ENCODE measurements around the gene IRF9.

The IRF9 gene

DNA sequence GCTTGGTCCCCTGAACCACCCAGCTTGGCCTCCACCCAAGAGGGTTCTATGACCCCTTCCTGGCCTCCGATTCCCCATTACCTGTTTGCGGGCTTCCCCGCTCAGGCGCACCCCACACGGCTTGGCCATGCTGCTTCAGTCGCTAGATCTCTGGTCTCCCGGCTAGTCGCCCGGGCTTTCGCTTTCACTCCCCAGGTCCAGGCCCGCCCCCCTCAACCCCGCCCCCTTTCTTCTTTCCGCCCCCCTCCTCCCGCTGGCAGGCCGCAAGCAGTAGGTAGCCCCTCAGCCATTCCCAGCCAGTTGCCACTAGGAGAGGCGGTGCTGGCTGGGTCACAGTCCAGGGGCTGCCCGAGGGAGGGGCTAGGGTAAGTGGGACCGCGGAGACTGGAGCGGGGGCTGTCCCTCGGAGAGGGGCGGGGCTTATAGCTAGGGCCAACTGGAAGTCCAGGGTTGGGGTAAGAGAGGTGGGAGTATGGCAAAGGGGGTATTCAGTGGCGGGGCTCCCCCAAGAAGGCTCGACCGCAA is 14.6 kb upstream of the IRF9 start, which contains the start of gene PSME2:
Gene PSME2 (minus strand): TSS at position 158 of the 525 bp plus-strand sequence. CDS start 29 bp downstream, at position 129.
- Histone ChIP-seq H3K4me1 (ENCODE audit: control insufficient read depth, insufficient read depth, low read length) (peaks cover 8% of the 10 kb centered on the region), H3K9me3 (ENCODE audit: control insufficient read depth, insufficient read depth, low read depth, low read length) (no peaks in the 10 kb centered on the region), H3K27ac (ENCODE audit: extremely low read depth, low read depth, low read length) (peak within 1 kb of the TSS; percentile 81; the same call in 1 of the 2 replicates), H3K4me3 (ENCODE audit: low read depth, low read length) (peak within 1 kb of the TSS; percentile 91), H3K36me3 (ENCODE audit: control insufficient read depth in 2 of 2, insufficient read depth in 1 of 2, low read length in 2 of 2) (peaks cover 12 to 53% of the 10 kb centered on the region in 2 experiments)
- ChIA-PET CTCF (interaction anchor here (0.5 to 3.7 kb wide), 8 partner anchors 9 to 65 kb away, joined by 3 to 34 read pairs (median 4); partner anchors contain the start of gene IRF9), POLR2A (interaction anchor here (0.6 to 3.8 kb wide), 19 partner anchors 10 to 125 kb away, joined by 3 to 79 read pairs (median 7); partner anchors contain the start of genes CHMP4A, DCAF11, IPO4 and IRF9)
- TF ChIP-seq ZNF184 (tag by site-specific recombination; IDR thresholded peaks at IDR 0.05) (no peak), ZNF341 (tag by site-specific recombination; IDR thresholded peaks at IDR 0.05; ENCODE audit: low read depth) (peak; percentile 98), ZNF600 (tag by site-specific recombination; IDR thresholded peaks at IDR 0.05) (no peak), SP3 (tag by site-specific recombination; IDR thresholded peaks at IDR 0.05) (no peak; the same call in 1 of the 2 replicates), KLF7 (tag by site-specific recombination; IDR thresholded peaks at IDR 0.05; ENCODE audit: borderline replicate concordance) (no peak), GLIS1 (tag by site-specific recombination; IDR thresholded peaks at IDR 0.05) (peak; percentile 63), ZNF311 (tag by site-specific recombination; IDR thresholded peaks at IDR 0.05; ENCODE audit: borderline replicate concordance) (no peak), HIC1 (tag by site-specific recombination; IDR thresholded peaks at IDR 0.05) (peak; percentile 76), ZIC2 (tag by site-specific recombination; IDR thresholded peaks at IDR 0.05) (peak; percentile 29; the same call in 1 of the 2 replicates), ZBTB26 (tag by site-specific recombination; optimal IDR thresholded peaks at IDR 0.05) (peak; percentile 38), ZNF571 (tag by site-specific recombination; IDR thresholded peaks at IDR 0.05) (no peak), ZNF2 (tag by site-specific recombination; IDR thresholded peaks at IDR 0.05) (0 out of 2 replicates have a peak, but pooled peaks have one; percentile 22), ZBTB17 (tag by site-specific recombination; IDR thresholded peaks at IDR 0.05) (peak; percentile 52), ZFP69B (tag by site-specific recombination; IDR thresholded peaks at IDR 0.05) (peak; percentile 41; the same call in 1 of the 2 replicates), EGR2 (tag by site-specific recombination; IDR thresholded peaks at IDR 0.05; ENCODE audit: low read depth) (0 out of 2 replicates have a peak, but pooled peaks have one; percentile 29), ZNF707 (tag by site-specific recombination; IDR thresholded peaks at IDR 0.05) (no peak), ZNF654 (tag by site-specific recombination; IDR thresholded peaks at IDR 0.05; ENCODE audit: low read depth) (no peak), ZNF792 (tag by site-specific recombination; IDR thresholded peaks at IDR 0.05) (no peak), ZBTB8A (tag by site-specific recombination; IDR thresholded peaks at IDR 0.05) (peak; percentile 24; the same call in 1 of the 2 replicates), ZNF350 (tag by site-specific recombination; IDR thresholded peaks at IDR 0.05) (no peak), ZFP37 (tag by site-specific recombination; IDR thresholded peaks at IDR 0.05) (no peak), IKZF3 (tag by site-specific recombination; IDR thresholded peaks at IDR 0.05) (0 out of 2 replicates have a peak, but pooled peaks have one; percentile 14)
- TF ChIP-seq, protein P1, sequence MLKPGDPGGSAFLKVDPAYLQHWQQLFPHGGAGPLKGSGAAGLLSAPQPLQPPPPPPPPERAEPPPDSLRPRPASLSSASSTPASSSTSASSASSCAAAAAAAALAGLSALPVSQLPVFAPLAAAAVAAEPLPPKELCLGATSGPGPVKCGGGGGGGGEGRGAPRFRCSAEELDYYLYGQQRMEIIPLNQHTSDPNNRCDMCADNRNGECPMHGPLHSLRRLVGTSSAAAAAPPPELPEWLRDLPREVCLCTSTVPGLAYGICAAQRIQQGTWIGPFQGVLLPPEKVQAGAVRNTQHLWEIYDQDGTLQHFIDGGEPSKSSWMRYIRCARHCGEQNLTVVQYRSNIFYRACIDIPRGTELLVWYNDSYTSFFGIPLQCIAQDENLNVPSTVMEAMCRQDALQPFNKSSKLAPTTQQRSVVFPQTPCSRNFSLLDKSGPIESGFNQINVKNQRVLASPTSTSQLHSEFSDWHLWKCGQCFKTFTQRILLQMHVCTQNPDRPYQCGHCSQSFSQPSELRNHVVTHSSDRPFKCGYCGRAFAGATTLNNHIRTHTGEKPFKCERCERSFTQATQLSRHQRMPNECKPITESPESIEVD (tag by site-specific recombination; IDR thresholded peaks at IDR 0.05) = no peak
- TF ChIP-seq, protein P2, sequence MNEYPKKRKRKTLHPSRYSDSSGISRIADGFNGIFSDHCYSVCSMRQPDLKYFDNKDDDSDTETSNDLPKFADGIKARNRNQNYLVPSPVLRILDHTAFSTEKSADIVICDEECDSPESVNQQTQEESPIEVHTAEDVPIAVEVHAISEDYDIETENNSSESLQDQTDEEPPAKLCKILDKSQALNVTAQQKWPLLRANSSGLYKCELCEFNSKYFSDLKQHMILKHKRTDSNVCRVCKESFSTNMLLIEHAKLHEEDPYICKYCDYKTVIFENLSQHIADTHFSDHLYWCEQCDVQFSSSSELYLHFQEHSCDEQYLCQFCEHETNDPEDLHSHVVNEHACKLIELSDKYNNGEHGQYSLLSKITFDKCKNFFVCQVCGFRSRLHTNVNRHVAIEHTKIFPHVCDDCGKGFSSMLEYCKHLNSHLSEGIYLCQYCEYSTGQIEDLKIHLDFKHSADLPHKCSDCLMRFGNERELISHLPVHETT (tag by site-specific recombination; IDR thresholded peaks at IDR 0.05) = no peak
- TF ChIP-seq, protein P3, sequence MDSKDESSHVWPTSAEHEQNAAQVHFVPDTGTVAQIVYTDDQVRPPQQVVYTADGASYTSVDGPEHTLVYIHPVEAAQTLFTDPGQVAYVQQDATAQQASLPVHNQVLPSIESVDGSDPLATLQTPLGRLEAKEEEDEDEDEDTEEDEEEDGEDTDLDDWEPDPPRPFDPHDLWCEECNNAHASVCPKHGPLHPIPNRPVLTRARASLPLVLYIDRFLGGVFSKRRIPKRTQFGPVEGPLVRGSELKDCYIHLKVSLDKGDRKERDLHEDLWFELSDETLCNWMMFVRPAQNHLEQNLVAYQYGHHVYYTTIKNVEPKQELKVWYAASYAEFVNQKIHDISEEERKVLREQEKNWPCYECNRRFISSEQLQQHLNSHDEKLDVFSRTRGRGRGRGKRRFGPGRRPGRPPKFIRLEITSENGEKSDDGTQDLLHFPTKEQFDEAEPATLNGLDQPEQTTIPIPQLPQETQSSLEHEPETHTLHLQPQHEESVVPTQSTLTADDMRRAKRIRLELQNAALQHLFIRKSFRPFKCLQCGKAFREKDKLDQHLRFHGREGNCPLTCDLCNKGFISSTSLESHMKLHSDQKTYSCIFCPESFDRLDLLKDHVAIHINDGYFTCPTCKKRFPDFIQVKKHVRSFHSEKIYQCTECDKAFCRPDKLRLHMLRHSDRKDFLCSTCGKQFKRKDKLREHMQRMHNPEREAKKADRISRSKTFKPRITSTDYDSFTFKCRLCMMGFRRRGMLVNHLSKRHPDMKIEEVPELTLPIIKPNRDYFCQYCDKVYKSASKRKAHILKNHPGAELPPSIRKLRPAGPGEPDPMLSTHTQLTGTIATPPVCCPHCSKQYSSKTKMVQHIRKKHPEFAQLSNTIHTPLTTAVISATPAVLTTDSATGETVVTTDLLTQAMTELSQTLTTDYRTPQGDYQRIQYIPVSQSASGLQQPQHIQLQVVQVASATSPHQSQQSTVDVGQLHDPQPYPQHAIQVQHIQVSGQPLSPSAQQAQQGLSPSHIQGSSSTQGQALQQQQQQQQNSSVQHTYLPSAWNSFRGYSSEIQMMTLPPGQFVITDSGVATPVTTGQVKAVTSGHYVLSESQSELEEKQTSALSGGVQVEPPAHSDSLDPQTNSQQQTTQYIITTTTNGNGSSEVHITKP (tag by site-specific recombination; IDR thresholded peaks at IDR 0.05) = peak; percentile 89; the same call in 1 of the 2 replicates
- TF ChIP-seq, protein P4, sequence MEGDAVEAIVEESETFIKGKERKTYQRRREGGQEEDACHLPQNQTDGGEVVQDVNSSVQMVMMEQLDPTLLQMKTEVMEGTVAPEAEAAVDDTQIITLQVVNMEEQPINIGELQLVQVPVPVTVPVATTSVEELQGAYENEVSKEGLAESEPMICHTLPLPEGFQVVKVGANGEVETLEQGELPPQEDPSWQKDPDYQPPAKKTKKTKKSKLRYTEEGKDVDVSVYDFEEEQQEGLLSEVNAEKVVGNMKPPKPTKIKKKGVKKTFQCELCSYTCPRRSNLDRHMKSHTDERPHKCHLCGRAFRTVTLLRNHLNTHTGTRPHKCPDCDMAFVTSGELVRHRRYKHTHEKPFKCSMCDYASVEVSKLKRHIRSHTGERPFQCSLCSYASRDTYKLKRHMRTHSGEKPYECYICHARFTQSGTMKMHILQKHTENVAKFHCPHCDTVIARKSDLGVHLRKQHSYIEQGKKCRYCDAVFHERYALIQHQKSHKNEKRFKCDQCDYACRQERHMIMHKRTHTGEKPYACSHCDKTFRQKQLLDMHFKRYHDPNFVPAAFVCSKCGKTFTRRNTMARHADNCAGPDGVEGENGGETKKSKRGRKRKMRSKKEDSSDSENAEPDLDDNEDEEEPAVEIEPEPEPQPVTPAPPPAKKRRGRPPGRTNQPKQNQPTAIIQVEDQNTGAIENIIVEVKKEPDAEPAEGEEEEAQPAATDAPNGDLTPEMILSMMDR (tag by site-specific recombination; IDR thresholded peaks at IDR 0.05) = no peak
